Measurements from ENCODE around the gene PLXNA1. TPM values are rescaled to one million over a fixed set of nuclear protein-coding genes. Genes with fewer than 3 reads are reported as not detected.

PLXNA1 gene
- total RNA-seq, 6 experiments from 2014 or later: 40.8 to 56.1 (median 45.4) TPM

DNA sequence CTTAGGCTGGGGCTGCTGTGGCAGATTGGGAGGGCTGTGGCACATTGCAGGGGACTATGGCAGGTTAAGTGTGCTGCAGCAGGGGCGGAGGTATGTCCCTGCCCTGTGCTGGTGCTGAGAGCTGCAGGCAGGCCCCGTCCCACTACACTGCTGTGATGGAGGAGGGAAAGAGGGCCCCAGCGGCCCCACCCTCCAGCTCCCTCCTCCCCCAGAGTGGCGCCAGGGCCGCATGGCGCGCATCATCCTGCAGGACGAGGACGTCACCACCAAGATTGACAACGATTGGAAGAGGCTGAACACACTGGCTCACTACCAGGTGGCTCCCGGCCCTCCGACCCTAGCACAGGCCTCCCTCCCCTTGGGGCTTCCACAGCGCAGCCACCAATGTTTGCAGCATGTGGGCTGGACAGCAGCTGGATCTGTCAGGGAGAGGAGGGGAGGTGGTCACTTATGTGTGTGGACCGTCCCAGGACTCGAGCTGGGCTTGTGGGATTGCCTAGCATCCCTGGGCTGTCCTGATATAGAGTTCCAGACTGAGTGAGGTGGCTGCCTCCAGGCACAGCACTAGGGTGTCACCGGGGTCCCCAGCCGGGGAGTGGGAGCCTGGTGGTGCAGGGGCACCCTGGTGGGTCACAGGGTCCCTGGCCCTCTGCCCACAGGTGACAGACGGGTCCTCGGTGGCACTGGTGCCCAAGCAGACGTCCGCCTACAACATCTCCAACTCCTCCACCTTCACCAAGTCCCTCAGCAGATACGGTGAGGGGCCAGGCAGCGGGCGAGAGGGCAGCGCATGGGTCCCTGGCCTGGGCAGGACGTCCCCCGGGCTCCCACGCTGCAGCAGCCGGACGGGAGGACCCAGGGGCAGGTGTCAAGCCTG lies 46.1 kb downstream of the PLXNA1 start:
- H3K4me1 Mint-ChIP-seq (ENCODE audit: low read depth): no peaks in the 10 kb centered on the region
- H3K4me3 Mint-ChIP-seq: no peak overlapping the region
- no peaks in the 10 kb centered on the region for H3K36me3 Mint-ChIP-seq (ENCODE audit: low read depth)
- DNase-seq: no peak
- H3K9me3 Mint-ChIP-seq: no peaks in the 10 kb centered on the region
- no peak overlapping the region for H3K27ac Mint-ChIP-seq
- TF ChIP-seq, protein P1, sequence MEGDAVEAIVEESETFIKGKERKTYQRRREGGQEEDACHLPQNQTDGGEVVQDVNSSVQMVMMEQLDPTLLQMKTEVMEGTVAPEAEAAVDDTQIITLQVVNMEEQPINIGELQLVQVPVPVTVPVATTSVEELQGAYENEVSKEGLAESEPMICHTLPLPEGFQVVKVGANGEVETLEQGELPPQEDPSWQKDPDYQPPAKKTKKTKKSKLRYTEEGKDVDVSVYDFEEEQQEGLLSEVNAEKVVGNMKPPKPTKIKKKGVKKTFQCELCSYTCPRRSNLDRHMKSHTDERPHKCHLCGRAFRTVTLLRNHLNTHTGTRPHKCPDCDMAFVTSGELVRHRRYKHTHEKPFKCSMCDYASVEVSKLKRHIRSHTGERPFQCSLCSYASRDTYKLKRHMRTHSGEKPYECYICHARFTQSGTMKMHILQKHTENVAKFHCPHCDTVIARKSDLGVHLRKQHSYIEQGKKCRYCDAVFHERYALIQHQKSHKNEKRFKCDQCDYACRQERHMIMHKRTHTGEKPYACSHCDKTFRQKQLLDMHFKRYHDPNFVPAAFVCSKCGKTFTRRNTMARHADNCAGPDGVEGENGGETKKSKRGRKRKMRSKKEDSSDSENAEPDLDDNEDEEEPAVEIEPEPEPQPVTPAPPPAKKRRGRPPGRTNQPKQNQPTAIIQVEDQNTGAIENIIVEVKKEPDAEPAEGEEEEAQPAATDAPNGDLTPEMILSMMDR (IDR thresholded peaks at IDR 0.05): no peak
- 0 out of 2 replicates have a peak, but pooled peaks cover 3% of the 10 kb centered on the region for H3K27me3 Mint-ChIP-seq (ENCODE audit: insufficient read depth)

DNA sequence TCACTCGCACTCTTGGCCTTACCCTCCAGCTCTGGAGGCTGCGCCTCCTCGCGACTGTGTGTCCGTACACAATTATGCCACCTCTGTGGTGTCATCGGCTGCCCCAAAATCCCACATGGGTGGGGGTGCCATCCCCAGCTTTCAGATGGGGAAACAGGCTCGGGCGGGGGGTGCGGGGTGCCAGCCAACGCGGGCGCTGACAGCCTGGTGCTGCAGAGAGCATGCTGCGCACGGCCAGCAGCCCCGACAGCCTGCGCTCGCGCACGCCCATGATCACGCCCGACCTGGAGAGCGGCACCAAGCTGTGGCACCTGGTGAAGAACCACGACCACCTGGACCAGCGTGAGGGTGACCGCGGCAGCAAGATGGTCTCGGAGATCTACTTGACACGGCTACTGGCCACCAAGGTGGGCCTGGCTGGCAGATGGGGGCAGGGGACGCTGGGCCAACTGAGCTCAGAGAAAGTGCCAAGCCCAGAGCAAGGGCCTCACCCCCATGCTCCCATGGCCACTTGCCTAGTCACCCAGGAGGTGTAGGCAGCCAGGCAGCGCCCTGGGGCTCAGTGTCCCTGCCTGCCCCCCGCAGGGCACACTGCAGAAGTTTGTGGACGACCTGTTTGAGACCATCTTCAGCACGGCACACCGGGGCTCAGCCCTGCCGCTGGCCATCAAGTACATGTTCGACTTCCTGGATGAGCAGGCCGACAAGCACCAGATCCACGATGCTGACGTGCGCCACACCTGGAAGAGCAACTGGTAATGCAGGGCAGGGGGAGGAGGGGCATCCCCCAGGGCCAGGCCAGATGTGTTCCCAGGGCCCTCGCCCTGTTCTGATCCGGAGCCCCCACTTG lies 47.0 kb downstream of the PLXNA1 start:
- Mint-ChIP-seq H3K4me1 (ENCODE audit: low read depth) (no peaks in the 10 kb centered on the region), H3K9me3 (no peaks in the 10 kb centered on the region), H3K27me3 (ENCODE audit: insufficient read depth) (0 out of 2 replicates have a peak, but pooled peaks cover 3% of the 10 kb centered on the region), H3K4me3 (no peak overlapping the region), H3K36me3 (ENCODE audit: low read depth) (no peaks in the 10 kb centered on the region), H3K27ac (no peak overlapping the region)
- TF ChIP-seq, protein P1 (IDR thresholded peaks at IDR 0.05): no peak
- DNase-seq: no peak

DNA sequence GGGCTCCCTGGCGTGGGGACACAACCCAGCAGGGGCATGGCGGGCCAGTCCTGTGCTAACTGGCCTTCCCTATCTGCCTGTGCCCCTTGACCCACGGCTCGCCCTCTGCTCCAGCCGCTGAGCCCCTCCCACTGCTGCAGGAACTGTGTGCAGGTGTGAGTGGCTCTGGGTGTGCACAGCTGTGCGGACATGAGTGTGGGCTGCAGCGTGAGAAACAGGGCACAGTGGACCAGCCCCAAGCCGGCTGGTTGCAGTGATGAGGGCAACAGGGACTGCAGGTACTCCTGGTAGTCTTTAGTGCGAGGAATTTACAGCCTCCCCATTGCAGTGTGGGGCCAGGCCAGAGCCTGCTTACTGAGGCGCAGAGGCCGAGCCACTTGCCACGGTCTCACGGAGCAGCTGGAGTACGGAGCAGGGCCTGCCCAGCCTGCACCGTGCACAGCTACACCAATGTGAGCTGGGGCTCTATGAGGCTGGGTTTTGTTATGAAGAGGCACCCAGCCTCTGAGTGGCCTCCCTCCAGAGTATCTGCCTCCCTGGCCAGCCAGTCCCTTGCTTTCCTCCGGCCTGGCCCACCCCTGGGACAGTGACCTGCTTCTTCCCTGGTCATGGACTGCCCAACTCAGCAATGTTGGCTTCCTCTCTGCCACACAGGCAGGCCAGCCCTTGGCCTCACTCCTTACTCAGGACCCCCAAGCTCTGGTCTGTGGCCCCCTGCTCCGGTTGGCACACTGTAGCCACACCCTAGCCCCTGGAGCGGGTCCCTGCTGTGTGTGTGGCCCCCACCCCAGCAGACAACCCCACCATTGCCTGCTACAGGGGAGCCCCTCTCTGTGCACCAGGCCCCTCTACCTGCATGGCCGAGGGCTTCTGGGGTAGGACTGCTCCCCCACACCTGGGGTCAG lies 47.8 kb downstream of the PLXNA1 start:
- Mint-ChIP-seq H3K36me3 (ENCODE audit: low read depth) (no peaks in the 10 kb centered on the region), H3K9me3 (no peaks in the 10 kb centered on the region), H3K27ac (no peak overlapping the region), H3K27me3 (ENCODE audit: insufficient read depth) (0 out of 2 replicates have a peak, but pooled peaks cover 3% of the 10 kb centered on the region), H3K4me3 (no peak overlapping the region), H3K4me1 (ENCODE audit: low read depth) (peaks cover 6% of the 10 kb centered on the region; the same call in 1 of the 2 replicates)
- TF ChIP-seq, protein P1 (IDR thresholded peaks at IDR 0.05): no peak
- DNase-seq: no peak

DNA sequence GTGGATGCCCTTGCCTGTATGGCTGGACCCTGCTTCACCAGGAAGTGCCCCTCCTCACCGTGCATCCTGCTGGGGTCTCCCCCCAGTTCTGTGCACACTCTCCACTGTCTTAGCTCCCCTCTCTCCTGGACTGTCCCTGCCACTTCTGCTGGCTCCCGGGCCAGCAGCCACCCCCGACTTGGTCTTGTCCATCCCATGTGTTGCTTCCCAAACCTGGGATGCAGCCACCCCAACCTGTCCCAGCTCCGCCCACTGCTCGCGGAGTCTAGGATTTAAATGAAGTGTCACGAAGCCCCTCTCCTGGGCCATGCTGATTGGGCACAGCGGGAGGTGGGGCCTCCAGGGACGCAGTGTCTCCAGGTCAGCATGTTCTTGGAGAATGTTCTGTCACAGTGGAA lies 48.5 kb downstream of the PLXNA1 start:
- Mint-ChIP-seq H3K4me1 (ENCODE audit: low read depth) (peaks cover 6% of the 10 kb centered on the region; the same call in 1 of the 2 replicates), H3K27me3 (ENCODE audit: insufficient read depth) (0 out of 2 replicates have a peak, but pooled peaks cover 3% of the 10 kb centered on the region), H3K27ac (no peak overlapping the region), H3K4me3 (no peak overlapping the region), H3K36me3 (ENCODE audit: low read depth) (no peaks in the 10 kb centered on the region), H3K9me3 (no peaks in the 10 kb centered on the region)
- TF ChIP-seq, protein P1 (IDR thresholded peaks at IDR 0.05): no peak
- DNase-seq: no peak

DNA sequence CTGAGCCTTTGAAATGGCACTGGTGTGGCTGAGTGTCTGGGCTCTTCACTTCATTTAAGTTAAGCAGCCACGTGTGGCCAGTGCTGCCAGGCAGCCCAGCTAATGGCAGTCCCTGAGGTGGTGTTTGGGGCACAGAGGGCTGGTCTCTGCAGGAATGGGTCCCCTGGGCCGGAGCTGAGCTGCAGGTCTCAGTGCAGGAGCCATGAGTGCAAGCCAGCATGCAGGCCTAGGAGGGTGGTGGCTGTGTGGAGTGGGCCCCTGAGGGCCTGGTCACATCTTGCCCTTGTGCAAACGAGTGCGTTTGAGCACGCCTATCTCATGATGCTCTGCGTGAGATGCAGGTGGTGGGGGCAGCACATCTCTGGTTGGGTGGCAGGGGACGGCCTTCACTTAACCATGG lies 48.9 kb downstream of the PLXNA1 start:
- peaks cover 6% of the 10 kb centered on the region; the same call in 1 of the 2 replicates for H3K4me1 Mint-ChIP-seq (ENCODE audit: low read depth)
- H3K27me3 Mint-ChIP-seq (ENCODE audit: insufficient read depth): 0 out of 2 replicates have a peak, but pooled peaks cover 3% of the 10 kb centered on the region
- no peak for DNase-seq
- H3K4me3 Mint-ChIP-seq: no peak overlapping the region
- no peaks in the 10 kb centered on the region for H3K36me3 Mint-ChIP-seq (ENCODE audit: low read depth)
- TF ChIP-seq, protein P1 (IDR thresholded peaks at IDR 0.05): no peak
- no peaks in the 10 kb centered on the region for H3K9me3 Mint-ChIP-seq
- H3K27ac Mint-ChIP-seq: no peak overlapping the region

Measured in HFFc6 (cell line).